H1 (cell line): ENCODE measurements around the gene OOEP.

ENCODE experiments used
- BACH1 ChIP-seq: IDR thresholded peaks from 2 replicates; pipeline ENCODE4 v1.6.1; 2012; ENCODE audit warnings: low read length, improper control_type of control experiment
- CREB1 ChIP-seq: IDR thresholded peaks from 2 replicates; pipeline ENCODE4 v1.6.1; 2012; ENCODE audit warnings: inconsistent platforms
- EZH2 ChIP-seq: fragments of 200-600 bp; sonication (generic); IDR thresholded peaks from 2 replicates; pipeline ENCODE4 v1.7.1; 2012; ENCODE audit warnings: low read depth, mild to moderate bottlenecking, moderate library complexity, low read length, inconsistent platforms; ENCODE audit not compliant: severe bottlenecking
- GABPA ChIP-seq: IDR thresholded peaks from 2 replicates; pipeline ENCODE4 v1.6.1; 2011; ENCODE audit warnings: mild to moderate bottlenecking, low read length, moderate library complexity, borderline replicate concordance; ENCODE audit not compliant: insufficient read depth
- KDM4A ChIP-seq: IDR thresholded peaks from one replicate; pipeline ENCODE4 v1.7.1; 2012; ENCODE audit warnings: low read depth, mild to moderate bottlenecking, moderate library complexity, low read length, inconsistent platforms; ENCODE audit not compliant: severe bottlenecking
- POLR2A ChIP-seq, 2 experiments: IDR thresholded peaks; 1 replicate in 1 of 2; 2 replicates in 1 of 2; pipeline ENCODE4 v1.6.1; 2011; ENCODE audit warnings: low read depth in 2 of 2, low read length in 2 of 2, mild to moderate bottlenecking in 2 of 2; ENCODE audit errors: control extremely low read depth in 1 of 2
- POLR2AphosphoS5 ChIP-seq: IDR thresholded peaks from 2 replicates; pipeline ENCODE4 v1.6.1; 2011; ENCODE audit warnings: low read depth, low read length
- POU5F1 ChIP-seq: IDR thresholded peaks from 2 replicates; pipeline ENCODE4 v1.6.1; 2011; ENCODE audit warnings: low read depth, mild to moderate bottlenecking, low read length, moderate library complexity
- RFX5 ChIP-seq: IDR thresholded peaks from 2 replicates; pipeline ENCODE4 v1.6.1; 2011; ENCODE audit warnings: low read depth, low read length, improper control_type of control experiment, borderline replicate concordance
- RXRA ChIP-seq: IDR thresholded peaks from 2 replicates; pipeline ENCODE4 v1.6.1; 2011; ENCODE audit warnings: low read depth, mild to moderate bottlenecking, low read length, moderate library complexity; ENCODE audit not compliant: insufficient read depth
- TBP ChIP-seq: IDR thresholded peaks from 2 replicates; pipeline ENCODE4 v1.6.1; 2011; ENCODE audit warnings: low read depth, low read length, improper control_type of control experiment
- YY1 ChIP-seq: IDR thresholded peaks from 2 replicates; pipeline ENCODE4 v1.6.1; 2011; ENCODE audit warnings: low read depth, mild to moderate bottlenecking, low read length
- ZNF274 ChIP-seq: IDR thresholded peaks from 2 replicates; pipeline ENCODE4 v1.7.0; 2012; ENCODE audit warnings: low read length, borderline replicate concordance; ENCODE audit errors: extremely low read depth
- TF ChIP-seq, protein P1 (sequence below), 3 experiments: IDR thresholded peaks; 1 replicate in 2 of 3; 2 replicates in 1 of 3; pipeline versions ENCODE4 v1.5.1 to v1.6.1; 2011; ENCODE audit warnings: low read length in 3 of 3, mild to moderate bottlenecking in 3 of 3, inconsistent platforms in 2 of 3, low read depth in 1 of 3, moderate library complexity in 1 of 3; ENCODE audit not compliant: insufficient read depth in 1 of 3; ENCODE audit errors: control extremely low read depth in 1 of 3

DNA sequence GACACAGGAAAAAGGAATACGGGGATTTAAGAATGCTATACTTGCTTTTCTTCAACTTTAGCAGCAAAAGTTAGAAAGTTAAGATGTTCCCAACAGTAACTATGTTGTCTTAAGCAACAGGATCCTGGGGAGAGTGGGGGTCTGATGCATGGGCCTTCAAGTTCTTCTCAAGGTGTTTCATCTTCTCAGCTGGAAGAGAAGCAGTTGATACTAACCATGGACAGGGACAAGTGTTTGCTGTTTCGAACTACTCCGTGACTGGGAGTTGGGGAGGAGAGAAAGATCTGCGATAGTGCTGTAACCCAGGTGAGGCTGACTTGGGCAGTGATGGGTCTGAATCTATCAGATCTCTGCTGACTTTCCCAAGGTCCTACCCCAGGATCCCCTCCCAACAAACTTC is 1.0 kb downstream of the OOEP start:
- no peak for TF ChIP-seq BACH1
- no peak for TF ChIP-seq POLR2AphosphoS5
- TF ChIP-seq, protein P1, sequence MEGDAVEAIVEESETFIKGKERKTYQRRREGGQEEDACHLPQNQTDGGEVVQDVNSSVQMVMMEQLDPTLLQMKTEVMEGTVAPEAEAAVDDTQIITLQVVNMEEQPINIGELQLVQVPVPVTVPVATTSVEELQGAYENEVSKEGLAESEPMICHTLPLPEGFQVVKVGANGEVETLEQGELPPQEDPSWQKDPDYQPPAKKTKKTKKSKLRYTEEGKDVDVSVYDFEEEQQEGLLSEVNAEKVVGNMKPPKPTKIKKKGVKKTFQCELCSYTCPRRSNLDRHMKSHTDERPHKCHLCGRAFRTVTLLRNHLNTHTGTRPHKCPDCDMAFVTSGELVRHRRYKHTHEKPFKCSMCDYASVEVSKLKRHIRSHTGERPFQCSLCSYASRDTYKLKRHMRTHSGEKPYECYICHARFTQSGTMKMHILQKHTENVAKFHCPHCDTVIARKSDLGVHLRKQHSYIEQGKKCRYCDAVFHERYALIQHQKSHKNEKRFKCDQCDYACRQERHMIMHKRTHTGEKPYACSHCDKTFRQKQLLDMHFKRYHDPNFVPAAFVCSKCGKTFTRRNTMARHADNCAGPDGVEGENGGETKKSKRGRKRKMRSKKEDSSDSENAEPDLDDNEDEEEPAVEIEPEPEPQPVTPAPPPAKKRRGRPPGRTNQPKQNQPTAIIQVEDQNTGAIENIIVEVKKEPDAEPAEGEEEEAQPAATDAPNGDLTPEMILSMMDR (IDR thresholded peaks at IDR 0.05; ENCODE audit: control extremely low read depth in 1 of 3, insufficient read depth in 1 of 3, low read depth in 1 of 3, low read length in 3 of 3), result no peak
- TF ChIP-seq ZNF274, result no peak
- TF ChIP-seq TBP, result no peak
- TF ChIP-seq POU5F1, result no peak
- no peak for TF ChIP-seq RFX5
- TF ChIP-seq YY1, result no peak
- no peak for TF ChIP-seq POLR2A (IDR thresholded peaks at IDR 0.05; ENCODE audit: control extremely low read depth in 1 of 2, low read depth in 2 of 2, low read length in 2 of 2)
- TF ChIP-seq CREB1, result no peak
- TF ChIP-seq EZH2, result no peak
- TF ChIP-seq RXRA, result no peak
- no peak for TF ChIP-seq KDM4A
- no peak for TF ChIP-seq GABPA
